ENCODE measurements around the gene TCAIM.
A peak's percentile ranks its signal among the peaks of the same experiment; 100 is the strongest.
"Not testable (repeated sequence)": the region's sequence is repeated elsewhere in the genome, so short reads cannot be mapped to it uniquely, and the experiment has no call there.

The TCAIM gene

DNA sequence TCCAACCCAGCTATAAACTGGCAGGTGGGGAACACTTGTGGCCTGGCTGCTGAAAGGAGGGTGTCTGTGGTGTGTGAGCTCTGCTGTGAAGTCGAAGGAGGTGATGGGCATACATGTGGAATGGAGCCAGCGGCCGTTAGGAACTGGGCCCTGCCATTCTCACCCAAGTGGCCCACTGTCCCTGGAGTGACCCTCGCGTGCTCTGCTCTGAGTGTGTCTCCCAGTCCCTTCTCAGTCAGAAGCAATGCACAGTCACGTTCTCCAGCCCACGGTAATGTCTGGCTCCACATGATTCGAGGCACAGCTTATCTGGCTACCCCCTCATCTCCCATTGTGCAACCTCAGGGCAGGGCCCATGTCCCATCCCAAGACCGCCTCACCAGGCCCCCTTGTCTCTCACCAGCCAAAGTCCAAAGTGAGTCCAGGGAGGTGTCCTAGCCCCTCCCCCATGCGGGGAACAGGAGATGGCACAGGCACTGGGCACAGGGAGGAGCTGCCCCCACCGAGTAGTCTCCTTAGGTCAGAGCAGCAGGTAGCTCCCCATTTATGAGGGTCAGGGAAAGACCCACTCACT, 76.0 kb downstream of the TCAIM start:
- DNase-seq (ENCODE audit: low read depth in 2 of 2, low spot score in 1 of 2), result no peak

DNA sequence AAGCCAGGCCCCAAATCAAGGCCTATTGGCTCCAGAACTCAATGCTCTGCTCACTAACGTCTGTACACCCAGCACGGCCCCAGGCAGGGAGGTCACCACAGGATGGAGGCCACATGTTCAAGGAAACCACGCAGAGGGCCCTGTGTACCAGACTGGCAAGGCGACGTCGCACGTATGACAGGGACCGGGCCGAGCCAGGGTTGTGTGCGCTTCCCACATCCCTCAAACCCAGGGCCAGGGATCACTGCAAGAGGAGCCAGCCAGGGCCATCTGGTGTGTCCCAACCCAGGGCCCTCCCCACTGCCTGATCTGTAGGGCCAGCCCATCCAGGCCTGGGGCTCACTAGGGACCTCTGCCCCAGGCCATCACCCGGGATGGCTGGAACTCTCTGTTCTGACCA, 76.9 kb downstream of the TCAIM start:
- no peak for DNase-seq (ENCODE audit: low read depth in 2 of 2, low spot score in 1 of 2)

DNA sequence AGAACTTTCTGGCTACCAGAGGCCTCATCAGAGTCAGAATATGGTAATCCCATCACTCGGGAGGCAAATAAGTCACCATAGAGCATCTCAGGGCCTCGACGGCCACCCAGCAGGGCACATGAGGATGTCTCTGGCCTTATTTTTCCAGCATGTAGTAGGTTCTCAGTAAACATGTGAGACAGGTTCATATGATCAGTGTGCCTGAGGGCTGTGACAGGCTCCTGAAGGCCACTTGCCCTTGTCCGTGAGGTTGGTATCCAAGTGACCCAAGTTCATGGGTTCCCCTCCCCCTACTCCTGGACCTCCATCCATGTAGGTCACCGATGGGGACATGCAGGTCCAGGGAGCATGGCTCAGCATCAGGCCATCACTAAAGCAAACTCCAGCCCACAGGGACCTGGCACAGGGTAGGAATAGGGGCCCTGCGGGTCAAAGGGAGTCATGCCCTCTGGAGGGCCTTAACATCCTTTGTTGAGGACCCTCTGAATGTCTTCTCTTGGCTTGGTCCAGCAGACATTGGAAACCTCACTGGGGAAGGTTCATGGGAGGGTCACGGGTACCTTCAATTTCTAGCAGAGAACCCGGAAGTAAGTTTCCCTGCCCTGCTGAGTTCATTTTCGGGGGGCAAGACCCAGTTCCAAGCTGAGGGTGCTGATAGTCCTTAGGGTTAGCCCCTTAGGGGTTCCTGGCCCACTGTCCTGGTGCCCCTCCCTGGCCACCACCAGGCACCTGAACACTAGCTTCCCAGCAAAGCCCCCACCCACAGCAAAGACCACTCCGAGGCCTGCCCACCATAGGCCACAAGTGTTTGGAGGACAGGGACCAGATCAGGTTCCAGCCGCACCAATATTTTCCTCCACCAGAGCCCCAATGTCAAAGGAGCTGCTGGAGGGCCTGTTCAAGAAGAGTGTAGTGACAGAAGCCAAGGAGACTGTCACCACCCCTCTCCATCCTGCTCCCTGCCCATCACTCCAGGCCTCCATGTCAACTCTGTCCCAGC, 77.8 kb downstream of the TCAIM start:
- DNase-seq (ENCODE audit: low read depth in 2 of 2, low spot score in 1 of 2), result no peak

DNA sequence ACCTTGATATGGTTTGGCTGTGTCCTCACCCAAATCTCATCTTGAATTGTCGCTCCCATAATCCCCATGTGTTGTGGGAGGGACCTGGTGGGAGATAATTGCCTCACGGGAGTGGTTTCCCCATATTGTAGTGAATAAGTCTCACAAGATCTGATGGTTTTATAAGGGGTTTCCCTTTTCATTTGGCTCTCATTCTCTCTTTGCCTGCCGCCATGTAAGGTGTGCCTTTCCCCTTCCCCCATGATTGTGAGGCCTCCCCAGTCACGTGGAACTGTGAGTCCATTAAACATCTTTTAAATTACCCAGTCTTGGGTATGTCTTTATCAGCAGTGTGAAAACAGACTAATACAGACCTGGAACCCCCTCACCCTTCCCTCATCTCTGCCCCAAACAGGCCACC, 79.6 kb downstream of the TCAIM start:
- DNase-seq (ENCODE audit: low read depth in 2 of 2, low spot score in 1 of 2), result not testable (repeated sequence)

DNA sequence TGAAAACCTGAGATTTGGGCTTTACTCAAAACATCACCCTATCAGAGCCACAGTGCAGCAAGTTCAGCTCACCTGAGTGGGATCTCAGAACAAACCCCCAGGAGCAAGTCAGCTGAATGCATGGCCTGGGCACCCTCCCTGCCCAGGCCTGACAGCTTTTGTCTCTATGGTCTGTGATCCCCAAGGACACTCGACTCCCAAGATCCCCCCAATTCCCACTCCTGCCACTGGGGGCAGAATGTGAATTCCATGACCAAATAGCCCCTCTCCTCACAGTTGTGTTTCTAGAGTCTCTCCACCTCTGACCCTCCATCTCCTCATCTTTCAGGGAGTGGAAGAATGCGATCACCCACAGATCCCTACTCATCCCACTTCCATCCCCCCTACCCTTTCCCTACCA, 80.0 kb downstream of the TCAIM start:
- DNase-seq (ENCODE audit: low read depth in 2 of 2, low spot score in 1 of 2), result no peak

DNA sequence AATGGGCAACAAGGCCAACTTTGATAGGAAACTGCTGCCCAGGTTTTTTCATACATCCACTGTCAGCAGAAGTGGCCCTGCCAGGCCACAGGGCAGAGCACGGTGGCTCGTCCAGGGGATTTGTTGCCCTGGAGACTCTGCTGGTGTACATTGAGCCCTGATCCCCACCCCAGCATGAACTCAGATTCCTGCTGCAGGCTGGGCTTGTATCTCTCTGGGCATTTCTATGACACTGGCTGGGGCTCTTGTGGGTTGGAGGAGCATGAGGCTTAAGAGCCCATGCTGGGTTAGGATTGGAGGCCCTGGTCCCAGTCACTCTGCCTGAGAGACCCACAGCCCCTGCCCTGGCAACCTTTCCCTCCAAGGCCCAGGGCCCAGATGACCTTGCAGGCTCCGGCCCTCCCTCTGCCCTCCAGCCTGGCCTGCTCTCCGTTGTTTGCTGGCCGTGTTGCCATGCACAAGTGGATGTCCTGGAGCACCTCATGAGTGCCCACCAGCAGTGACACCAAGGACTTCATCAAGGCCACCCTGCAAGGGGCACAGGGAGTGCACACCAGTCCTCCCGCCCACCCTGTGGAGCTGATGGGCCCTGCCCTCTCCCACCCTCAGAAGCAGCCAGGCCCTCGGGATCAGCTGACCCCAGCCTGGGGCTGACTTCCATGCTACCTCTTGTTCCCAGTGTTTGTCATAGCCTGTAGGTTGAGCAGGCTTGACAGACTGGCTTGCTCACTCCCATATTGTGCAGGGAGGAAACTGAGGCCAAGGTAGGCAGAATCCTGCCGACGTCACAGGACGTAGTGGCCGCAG, 80.8 kb downstream of the TCAIM start:
- DNase-seq (ENCODE audit: low read depth in 2 of 2, low spot score in 1 of 2), result no peak

DNA sequence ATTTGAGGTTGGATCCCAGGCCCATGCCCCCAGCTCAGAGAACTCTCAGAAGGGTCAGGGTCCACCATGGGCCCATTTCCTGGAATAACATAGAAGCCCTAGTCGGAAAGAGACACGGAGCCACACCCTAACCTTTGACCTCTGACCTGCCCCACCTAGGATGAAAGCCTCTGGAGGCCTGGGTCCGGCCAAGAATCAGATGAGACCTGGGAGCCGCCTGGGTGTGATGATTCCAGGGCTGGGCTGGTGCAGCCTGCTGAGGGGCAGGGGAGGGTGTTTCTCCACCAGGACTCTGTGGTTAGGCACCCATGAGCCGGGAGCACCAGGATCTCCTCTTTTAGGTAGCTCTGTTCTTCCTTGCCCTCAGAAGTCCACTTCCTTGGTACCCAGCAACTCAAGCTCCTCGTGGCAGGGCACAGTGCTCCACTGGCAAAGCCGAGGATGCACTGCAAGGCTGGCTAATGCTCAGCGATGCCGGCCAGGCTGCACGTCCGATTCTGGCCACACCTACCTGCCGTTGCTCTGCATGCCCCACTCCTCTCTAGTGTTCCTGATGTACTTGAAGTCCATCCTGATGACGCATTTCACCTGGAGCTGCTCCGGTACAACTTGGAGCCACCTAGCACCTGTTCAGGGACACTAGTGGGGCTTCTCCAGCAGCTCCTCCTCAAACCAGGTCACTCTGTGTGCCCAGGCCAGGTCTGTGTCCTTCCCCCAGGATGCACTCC, 81.5 kb downstream of the TCAIM start:
- no peak for DNase-seq (ENCODE audit: low read depth in 2 of 2, low spot score in 1 of 2)

DNA sequence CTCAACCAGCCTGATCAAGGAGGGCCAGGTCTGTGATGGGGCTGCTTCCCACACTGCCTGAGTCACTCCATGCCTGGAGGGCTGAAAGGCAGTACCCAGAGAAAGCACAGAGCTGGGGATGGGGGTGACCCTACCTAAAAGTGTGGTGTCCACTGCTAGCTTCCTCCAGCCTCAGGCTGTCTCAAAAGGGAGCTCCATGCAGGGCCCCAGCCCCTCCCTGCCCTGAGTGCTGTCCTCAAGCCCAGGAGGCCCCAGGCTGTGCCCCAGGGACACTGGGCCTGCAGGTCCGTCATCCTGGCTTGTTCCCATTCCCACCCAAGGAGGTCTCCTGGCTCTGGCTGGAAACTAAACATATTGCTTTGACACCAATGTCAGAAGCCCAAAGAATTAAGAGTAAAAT, 82.1 kb downstream of the TCAIM start:
- DNase-seq (ENCODE audit: low read depth in 2 of 2, low spot score in 1 of 2), result no peak

DNA sequence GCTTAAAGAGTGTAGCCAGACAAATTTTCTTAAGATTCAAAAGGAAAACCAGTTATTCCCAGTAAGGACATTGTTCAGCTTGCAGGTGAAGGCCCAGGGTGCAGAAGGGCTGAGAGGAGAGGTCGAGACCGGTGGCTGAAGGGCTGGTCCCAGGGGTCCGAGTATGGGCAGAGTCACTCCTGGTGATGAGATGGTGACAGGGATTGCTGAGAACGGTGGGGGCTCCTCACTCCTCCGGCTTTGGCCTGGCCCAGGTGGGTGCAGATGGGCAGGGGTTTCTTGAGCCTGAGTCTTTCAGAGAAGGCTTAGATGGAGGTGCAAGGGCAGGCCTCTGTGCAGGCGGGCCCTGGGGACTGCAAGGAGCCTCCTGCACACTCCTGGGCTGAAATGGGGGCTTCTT, 82.7 kb downstream of the TCAIM start:
- no peak for DNase-seq (ENCODE audit: low read depth in 2 of 2, low spot score in 1 of 2)

DNA sequence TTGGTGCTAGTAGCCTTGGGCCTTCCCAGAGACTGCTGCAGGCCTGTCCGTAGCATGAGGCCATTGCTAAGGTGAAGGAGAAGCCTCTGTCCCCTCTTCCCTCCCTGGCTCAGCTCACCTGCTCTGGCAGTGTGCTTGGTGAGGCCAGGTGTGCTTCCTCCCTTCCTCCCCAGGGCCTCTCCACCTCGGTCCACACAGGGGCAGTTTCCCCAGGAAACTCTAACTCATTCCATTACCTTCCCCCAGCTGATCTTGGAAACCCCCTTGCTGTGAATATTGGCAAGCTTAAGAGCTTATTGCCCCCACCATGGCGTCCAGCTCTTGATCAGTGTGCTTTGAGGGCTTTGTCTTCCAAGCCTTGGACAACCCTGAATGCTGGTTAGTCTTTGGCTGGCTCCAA, 86.2 kb downstream of the TCAIM start:
- DNase-seq (ENCODE audit: low read depth in 2 of 2, low spot score in 1 of 2), result no peak

DNA sequence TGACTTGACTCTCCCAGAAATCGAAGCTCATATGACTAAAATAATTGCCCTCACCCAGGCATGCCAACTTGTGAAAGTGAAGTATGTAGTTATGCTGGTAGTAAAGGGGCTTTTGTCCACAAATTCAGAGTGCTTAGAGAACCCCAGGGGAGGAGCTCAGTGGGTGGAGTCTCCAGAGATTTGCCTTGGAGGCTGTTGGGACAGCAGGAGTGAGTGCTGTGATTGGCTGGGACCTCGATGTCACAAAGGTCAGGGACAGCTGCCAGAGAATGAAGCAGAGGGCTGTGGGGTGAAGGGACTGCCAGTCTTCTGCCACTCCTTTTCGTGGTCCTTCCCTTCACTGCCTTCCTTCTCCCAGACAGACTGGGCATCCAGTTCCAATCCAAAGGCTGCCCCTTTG, 89.1 kb downstream of the TCAIM start:
- no peak for DNase-seq (ENCODE audit: low read depth in 2 of 2, low spot score in 1 of 2)

DNA sequence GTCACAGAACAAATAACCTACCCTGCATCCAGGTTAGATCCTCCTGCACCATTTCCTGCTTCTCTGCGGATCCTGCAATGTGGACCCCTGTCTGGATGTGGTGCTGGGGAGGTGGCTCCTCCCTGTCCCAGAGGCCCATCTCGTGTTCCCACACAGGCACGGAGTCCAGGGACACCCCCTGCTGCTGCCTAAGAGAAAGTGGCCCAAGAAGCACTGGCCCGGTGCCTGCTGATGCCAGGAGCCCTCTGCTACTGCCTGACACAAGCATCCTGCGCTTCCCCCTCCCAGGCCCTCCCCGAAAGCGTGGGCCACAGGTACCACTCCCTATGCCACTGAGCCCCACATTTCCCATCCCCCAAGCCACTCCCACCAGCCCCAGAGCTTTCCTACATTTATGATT, 90.3 kb downstream of the TCAIM start:
- DNase-seq (ENCODE audit: low read depth in 2 of 2, low spot score in 1 of 2), result no peak

DNA sequence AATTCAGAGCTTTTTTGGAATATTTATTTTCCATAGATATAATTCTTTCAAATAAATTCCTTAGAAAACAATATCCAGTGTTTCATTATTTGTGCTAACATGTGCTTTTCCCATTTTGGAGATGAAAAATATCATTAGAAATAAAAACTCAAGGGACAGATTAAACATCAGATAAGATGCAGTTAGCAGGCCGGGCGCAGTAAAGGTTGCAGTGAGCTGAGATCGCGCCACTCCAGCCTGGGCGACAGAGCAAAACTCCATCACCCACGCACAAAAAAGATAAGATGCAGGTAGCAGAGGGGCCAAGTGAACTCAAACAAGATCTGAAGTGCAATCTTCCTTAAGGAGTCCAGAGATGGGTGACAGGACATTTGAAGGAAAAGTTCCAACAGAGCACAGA, 90.9 kb downstream of the TCAIM start:
- no peak for DNase-seq (ENCODE audit: low read depth in 2 of 2, low spot score in 1 of 2)

DNA sequence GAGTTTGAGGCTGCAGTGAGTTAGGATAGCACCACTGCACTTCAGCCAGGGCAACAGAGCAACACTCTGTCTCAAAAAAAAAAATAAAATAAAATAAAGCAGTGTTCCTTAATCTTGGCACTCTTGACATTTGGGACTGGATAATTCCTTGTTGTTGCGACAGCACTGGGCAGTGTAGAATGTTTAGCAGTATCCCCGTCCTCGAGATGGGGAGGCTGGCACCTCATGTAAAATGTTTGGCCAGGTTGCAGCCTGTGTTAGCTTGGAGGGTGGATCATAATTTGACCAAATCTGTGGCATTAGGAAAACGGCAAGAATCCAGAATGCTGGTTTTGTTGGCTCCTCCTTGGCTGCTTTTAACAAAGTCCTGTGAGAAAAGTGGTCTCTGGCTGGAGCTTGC, 91.9 kb downstream of the TCAIM start:
- DNase-seq (ENCODE audit: low read depth in 2 of 2, low spot score in 1 of 2), result no peak

DNA sequence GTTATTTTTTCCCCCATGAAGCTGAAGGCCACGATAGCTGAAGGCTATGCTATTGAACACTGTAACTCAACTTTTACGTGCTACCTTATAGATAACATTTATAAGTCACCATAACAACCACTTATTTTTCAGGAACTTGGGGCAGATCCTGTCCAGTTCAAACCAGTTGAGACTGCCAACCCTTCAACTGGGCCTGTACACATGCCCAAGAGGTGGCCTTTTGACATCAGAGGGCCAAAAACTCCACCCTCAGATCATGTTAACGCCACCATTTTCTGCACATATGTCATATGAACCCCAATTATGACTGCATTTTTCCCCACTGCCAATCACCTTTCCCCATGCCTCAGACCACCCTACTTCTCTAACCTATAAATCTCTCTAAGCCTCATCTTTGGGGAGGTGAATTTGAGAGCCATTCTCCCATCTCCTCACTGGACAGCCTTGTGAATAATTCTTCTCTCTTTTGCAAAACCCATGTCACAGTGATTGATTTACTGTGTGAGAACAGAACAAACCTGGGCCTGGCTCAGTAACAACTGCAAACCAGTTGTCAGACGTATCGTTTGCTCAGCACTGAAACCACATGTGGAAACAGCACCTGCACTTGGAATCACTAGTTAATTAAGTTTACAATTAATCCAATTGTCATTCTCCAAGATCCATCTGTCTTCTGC, 96.4 kb downstream of the TCAIM start:
- no peak for DNase-seq (ENCODE audit: low read depth in 2 of 2, low spot score in 1 of 2)

DNA sequence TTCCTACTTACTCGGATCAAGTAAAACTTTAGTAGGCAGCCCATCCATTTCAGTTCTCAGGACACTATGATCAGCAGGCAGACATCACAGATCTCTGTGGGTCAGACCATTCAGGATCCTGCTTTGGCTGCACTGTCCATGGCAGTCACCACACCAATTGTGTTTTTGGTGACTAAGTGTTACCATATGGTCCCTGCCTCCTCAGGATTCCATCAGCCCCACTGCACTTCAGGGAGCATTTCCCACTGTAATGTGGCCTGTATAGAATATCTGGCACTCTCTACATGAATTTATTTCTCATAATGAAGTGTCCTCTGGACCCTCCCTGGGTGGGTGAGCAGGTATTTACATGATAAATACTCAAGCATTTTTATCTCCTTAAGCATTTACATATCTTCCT, 97.6 kb downstream of the TCAIM start:
- DNase-seq (ENCODE audit: low read depth in 2 of 2, low spot score in 1 of 2), result no peak

DNA sequence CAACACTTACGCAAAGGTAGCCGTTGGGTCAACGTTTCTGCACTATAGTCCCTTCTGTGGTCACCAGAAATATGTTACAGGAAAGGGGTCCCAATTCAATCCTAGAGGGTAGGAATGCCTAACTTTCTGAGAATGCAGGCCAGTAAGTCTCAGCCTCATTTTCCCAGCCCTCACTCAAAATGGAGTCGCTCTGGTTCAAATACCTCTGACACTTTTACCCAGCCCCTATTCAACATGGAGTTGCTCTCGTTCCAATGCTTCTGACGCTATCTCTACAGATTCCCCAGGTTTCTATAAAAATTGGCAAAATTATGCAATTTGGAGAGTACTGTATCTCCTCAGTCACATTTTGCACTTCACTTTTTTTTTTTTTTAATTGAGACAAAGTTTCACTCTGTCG, 99.2 kb downstream of the TCAIM start:
- DNase-seq (ENCODE audit: low read depth in 2 of 2, low spot score in 1 of 2), result no peak

DNA sequence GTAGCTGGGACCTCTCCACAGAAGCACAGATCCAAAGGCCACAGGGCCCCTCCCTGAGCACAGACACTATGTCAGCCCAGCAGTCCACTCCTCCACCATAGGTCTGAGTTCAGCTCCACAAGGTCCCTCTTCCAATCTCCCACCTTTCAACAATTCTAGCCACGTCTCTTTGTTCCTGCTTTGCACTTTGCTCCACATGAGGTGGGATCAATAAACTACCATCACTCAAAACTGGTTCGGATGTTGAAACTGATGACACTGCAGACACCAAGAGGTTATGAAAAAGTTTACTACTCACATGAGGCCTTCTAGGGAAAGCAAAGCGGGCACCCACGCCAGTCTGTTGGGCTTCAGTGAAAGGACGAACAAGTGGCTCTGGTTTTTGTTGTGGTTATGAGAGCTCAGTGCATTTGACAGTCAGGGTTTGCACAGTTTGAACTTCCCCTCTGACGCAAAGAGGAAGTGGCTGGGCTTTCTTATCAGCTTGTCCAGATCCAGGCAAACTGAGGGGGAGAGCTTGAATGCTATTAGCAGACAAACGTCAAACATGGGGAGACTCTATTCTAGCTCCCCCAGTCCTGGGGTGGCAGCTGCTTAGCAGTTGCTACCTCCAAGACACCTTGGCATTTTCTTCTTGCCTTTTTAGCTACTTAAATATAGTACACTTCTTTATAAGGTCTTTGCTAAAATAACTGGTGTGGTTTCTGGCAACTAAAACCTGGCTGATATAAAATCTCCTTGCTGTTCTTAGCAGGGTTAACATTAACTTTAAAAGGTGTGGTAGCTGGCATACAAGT, 101.1 kb downstream of the TCAIM start:
- peak; percentile 6 to 48 for DNase-seq (ENCODE audit: low read depth in 2 of 2, low spot score in 1 of 2)

DNA sequence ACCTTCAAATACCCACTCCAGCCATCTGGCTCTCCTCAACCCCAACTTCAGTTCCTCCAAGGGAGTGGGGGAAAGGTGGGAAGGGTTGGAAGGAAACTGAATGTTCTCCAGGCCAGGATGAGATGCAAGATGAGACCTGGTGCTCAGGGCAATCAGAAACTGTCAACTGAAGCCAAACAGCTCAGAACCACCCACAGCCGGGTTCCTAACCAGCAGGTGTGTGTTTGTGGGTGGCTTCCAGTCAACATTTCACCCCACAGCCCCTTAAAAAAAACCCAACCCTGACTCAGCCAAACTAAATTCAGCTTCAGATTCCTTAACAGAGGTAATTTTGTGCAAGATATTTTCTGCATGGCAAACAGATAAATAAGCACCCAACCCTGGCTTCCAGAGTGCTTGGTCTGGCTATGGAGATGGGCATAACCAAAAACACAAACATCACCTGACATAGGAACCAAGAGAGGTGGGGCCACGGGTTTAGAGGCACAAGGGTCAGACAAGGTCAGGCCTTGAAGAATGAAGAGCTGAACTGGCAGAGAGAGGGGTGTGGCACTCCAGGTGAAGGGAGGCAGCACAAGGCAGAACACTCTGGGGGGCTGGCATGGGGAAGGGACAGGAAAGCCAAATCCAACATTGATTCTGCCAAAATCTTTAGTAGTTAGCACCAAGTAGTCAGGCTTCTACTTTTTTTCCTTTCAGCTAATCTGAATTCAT, 104.2 kb downstream of the TCAIM start:
- no peak for DNase-seq (ENCODE audit: low read depth in 2 of 2, low spot score in 1 of 2)

All from stimulated activated CD8-positive, alpha-beta memory T cell treated with anti-CD3 and anti-CD28 coated beads, Interleukin-4, amount 100 ng/mL, for 4 hours (primary cell).